Coronary artery (tissue), 2 donors: ENCODE data around the gene DNM2.

Experiments
- DNase-seq: peaks from one replicate; pipeline ENCODE4 v3.0.0-alpha.2; 2017; ENCODE audit warnings: low spot score
- H3K27ac ChIP-seq, 2 donors: fragments of 200-600 bp; sonication (generic); one replicate each; pipeline ENCODE4 v1.5.1; 2016 to 2019
- H3K4me3 ChIP-seq: fragments of 200-600 bp; sonication (generic); 2 replicates; pipeline ENCODE4 v1.5.1; 2016; ENCODE audit warnings: mild to moderate bottlenecking, moderate library complexity
- TF ChIP-seq, protein P1 (sequence below): fragments of 200-600 bp; sonication (generic); IDR thresholded peaks from one replicate; pipeline ENCODE4 v1.5.1; 2019; ENCODE audit warnings: antibody characterized with exemption

The DNM2 gene

DNA sequence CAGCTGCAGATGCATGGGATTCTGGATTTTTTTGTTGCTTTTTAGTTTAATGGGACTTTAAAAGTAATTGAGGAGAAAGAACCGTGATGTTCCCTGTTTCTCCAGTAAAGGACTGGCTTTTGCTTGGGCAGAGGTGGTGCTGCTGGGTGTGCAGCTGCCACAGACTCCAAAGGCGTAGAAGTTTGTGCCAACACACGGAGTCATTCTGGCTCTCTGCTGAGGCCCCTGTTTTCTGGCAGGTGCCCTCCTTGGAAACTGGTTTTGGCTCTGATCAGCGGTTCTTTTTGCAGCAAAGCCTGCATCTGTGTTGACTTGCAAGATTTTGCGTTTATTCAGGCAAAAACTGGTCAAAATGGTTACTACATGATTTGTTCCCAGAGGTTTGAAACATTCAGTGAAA is 32.7 kb upstream of the DNM2 start:
- DNase-seq, result no peak
- Histone ChIP-seq H3K27ac (no peak overlapping the region), H3K4me3 (no peak overlapping the region)
- TF ChIP-seq, protein P1, sequence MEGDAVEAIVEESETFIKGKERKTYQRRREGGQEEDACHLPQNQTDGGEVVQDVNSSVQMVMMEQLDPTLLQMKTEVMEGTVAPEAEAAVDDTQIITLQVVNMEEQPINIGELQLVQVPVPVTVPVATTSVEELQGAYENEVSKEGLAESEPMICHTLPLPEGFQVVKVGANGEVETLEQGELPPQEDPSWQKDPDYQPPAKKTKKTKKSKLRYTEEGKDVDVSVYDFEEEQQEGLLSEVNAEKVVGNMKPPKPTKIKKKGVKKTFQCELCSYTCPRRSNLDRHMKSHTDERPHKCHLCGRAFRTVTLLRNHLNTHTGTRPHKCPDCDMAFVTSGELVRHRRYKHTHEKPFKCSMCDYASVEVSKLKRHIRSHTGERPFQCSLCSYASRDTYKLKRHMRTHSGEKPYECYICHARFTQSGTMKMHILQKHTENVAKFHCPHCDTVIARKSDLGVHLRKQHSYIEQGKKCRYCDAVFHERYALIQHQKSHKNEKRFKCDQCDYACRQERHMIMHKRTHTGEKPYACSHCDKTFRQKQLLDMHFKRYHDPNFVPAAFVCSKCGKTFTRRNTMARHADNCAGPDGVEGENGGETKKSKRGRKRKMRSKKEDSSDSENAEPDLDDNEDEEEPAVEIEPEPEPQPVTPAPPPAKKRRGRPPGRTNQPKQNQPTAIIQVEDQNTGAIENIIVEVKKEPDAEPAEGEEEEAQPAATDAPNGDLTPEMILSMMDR, result no peak

DNA sequence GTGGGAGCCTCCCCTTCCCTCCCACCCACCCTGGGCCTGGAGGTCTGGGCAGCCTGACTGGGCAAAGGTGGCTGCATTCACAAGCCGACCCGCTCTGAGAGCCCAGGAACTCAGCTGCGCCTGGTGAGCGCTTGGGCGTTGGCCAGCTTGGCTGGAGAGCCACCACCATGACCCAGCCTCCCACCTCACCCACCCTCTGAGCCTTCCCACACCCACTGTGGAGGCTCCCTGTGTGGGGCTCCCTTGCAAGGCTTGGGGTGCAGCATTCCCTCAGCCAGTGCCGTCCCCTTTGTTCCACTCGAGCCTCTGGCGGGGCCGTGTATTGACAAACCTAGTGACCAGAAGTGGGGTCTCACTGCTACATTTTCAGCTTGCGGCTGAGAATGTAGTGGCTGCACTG is 31.7 kb upstream of the DNM2 start:
- H3K27ac ChIP-seq, result peak overlapping the region in 1 of 2 donors; percentile 28
- TF ChIP-seq, protein P1, result no peak
- no peak for DNase-seq
- no peak overlapping the region for H3K4me3 ChIP-seq

DNA sequence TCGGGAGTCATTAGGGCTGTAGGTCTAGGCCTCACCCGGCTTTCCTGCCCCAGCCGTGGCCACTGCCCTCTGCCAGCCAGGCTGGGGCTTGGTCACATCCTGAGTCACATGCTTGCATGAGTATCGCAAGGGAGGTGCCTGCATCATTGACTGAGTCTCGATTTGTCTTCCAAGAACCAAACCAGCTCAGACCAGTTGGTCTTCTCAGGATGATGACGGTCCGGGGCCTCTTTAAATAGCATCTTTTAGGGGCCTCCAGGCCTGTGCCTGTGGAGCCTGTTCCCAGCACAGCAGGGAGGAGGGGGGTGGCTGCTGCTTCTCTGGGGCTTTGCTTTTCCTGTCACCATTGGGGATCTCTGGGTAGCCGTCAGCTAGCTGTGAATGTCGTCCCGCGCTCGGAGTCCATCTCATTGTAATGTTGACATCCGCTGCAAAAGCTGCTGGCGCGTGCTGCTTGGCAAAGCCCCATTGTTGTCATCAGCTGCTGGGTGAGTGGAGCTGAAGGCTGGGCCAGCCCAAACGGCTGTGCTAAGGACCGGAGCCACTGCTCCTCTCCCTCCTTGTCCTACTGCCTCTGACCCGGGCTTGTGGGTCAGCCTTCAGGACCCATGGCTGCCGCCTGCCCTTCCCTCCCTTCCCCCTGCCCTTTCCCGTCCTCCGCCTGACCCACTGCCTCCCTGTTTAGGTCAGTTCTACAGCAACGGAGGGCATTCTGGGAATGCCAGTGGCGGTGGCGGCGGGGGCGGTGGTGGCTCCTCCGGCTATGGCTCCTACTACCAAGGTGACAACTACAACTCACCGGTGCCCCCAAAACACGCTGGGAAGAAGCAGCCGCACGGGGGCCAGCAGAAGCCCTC is 31.0 kb upstream of the DNM2 start:
- TF ChIP-seq, protein P1, result no peak
- Histone ChIP-seq H3K27ac (peak overlapping the region in 1 of 2 donors; percentile 35), H3K4me3 (no peak overlapping the region)
- DNase-seq, result no peak

DNA sequence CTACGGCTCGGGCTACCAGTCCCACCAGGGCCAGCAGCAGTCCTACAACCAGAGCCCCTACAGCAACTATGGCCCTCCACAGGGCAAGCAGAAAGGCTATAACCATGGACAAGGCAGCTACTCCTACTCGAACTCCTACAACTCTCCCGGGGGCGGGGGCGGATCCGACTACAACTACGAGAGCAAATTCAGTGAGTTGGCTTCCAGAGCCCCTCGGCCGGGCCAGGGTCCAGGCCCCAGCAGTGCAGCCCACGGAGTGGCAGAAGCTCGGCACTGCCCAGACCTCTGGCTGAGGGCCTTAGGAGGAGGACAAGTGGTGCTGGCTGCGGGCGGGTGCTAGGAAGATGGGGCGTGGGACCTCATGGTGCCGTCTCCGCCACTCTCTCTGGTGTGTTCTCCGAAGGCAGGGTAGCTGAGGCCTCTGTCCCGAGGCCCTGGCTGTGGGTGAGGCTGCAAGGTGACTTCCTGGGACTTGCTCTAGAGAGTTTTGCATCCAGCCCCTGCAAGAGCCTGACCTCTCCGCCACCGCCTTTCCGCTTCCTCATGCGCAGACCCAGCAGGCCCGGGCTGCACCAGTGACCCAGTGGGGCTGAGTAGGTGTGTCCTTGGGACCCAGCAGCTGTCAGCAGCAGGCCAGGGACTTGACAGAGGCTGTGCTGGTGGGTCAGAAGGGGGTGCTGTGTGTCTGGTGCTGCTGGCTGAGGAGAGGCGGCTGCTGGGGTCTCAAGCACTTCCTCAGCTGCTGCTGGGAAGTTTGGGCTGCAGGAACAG is 30.2 kb upstream of the DNM2 start:
- TF ChIP-seq, protein P1, result no peak
- Histone ChIP-seq H3K27ac (no peak overlapping the region), H3K4me3 (no peak overlapping the region)
- DNase-seq, result no peak

DNA sequence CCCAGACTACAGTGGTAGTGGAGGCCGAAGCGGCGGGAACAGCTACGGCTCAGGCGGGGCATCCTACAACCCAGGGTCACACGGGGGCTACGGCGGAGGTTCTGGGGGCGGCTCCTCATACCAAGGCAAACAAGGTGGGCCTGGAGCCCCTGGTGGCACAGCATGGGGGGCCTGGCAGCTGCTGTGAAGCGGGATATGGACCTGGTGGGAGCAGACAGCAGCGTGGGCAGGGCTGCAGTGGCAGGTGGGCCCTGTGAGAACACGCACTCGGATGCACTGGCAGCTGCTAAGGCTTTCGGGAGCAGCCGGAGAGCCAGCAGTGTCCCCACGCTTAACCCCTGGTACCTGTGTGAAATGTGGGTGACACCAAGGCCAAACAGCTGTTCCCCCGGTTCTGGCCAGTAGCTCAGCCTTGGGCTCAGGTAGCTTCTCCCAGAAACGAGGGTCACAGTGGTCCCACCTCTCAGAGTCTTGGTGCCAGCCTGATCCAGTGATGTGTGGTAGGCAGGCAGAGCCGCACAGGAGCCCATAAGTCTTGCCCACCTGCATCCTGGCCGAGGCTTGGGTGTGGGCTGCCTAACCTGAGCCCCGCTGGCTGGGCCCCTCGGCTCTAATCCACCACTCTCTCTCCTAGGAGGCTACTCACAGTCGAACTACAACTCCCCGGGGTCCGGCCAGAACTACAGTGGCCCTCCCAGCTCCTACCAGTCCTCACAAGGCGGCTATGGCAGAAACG is 29.2 kb upstream of the DNM2 start:
- no peak overlapping the region for H3K4me3 ChIP-seq
- H3K27ac ChIP-seq, result no peak overlapping the region
- DNase-seq, result no peak
- TF ChIP-seq, protein P1, result no peak

DNA sequence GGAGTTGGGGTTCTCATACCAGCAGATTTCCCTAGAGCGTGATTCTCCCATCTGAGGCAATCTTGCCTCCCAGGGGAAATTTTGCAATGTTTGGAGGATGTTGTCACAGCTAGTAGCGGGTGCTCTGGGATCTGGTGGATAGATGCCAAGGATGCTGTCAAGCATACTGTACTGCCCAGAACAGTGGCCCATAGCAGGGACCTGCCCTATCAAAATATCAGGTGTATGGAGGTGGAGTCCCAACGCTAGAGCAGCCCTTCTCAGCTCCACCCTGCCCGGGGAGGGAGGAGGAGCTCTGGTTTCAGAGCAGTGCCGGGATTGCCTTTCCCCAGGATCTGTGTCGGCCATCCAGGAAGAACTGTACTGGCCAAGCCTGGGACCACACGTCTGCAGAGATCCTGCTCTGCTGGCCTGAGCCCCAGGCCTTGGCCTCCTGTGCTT is 27.5 kb upstream of the DNM2 start:
- no peak overlapping the region for H3K4me3 ChIP-seq
- TF ChIP-seq, protein P1, result no peak
- no peak overlapping the region for H3K27ac ChIP-seq
- no peak for DNase-seq
